Stimulated activated CD8-positive, alpha-beta memory T cell treated with anti-CD3 and anti-CD28 coated beads, Interleukin-12 subunit alpha, Interleukin-12 subunit beta, amount 100 ng/mL, for 1 hour (primary cell): Measurements from ENCODE around the gene CCL2.

Experiments
- DNase-seq: peaks from one replicate; pipeline ENCODE4 v3.0.0-alpha.2; 2020; ENCODE audit warnings: low read depth

CCL2 gene

GRCh38 chr17:34265711-34266110 is 10.6 kb downstream of the CCL2 start:
- no peak for DNase-seq

- DNase-seq = no peak
Measured at GRCh38 chr17:34269969-34270368, 14.9 kb downstream of the CCL2 start, which contains the start of gene CCL7. TSS of gene CCL7 (plus strand) at chr17:34270221. CDS start at chr17:34270291, 70 bp downstream.

DNA sequence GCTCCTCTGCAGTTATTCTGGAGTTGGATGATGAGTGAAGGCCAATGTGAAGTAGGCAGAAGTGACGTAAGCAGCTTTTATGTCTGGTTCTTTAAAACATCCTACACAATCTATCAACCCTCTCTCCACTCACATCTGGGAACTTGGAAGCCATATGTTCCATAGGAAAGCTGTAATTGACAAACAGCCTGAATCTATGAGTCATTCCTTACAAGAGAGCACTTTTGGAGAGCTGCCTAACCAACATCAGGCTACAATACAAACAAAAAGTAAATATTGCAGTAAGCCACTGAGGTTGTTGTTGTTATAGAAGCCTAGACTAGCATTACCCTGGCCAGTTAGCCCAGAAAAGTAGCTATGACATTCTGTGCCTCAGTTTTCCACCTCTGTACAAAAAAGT is 20.8 kb downstream of the CCL2 start:
- DNase-seq = no peak

- no peak for DNase-seq
Measured at GRCh38 chr17:34276826-34277225, 21.7 kb downstream of the CCL2 start.

DNA sequence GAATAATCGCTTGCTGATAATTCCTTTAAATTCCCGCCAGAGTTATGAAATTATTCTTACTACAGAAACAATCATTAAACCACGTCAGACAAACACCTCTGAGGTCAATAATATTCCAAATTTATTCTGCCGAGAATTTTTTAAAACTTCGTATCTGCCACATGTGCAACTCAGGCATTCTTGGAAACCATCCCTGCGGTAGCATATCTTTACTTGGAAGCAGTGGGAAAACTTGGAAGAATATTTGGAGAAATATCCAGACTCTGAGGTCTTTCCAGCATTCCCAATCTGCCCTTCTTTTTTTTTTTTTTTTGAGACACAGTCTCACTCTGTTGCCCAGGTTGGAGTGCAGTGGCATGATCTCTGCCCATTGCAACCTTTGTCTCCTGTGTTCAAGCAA is 28.5 kb downstream of the CCL2 start:
- DNase-seq = no peak

- no peak for DNase-seq
Measured at GRCh38 chr17:34285286-34285792, 30.3 kb downstream of the CCL2 start, which contains the start of gene CCL11. TSS of gene CCL11 (plus strand) at chr17:34285742. CDS start at chr17:34285809, 67 bp downstream.

- DNase-seq = no peak
Measured at GRCh38 chr17:34287875-34288274, 32.8 kb downstream of the CCL2 start.

DNA sequence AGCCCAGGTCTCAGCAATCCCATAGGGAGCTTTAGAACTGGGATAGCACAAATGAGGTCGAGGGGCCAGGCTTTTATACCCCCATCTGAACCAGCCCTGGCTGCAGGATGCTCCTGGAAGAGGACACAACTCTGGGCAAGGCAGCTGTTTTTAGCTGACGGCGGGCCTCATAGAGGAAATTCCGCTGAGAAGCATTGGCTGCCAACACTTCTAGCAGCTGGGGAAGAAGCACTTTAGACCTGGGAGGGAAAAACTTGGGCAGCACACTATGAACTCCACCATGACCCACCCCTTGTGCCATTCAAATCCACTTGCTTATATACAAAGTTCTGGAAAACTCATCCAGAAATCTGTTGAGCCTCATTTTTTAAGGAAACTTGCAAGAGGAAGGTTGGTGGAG is 35.5 kb downstream of the CCL2 start:
- DNase-seq = no peak

- no peak for DNase-seq
Measured at GRCh38 chr17:34291721-34292348, 36.8 kb downstream of the CCL2 start.

DNA sequence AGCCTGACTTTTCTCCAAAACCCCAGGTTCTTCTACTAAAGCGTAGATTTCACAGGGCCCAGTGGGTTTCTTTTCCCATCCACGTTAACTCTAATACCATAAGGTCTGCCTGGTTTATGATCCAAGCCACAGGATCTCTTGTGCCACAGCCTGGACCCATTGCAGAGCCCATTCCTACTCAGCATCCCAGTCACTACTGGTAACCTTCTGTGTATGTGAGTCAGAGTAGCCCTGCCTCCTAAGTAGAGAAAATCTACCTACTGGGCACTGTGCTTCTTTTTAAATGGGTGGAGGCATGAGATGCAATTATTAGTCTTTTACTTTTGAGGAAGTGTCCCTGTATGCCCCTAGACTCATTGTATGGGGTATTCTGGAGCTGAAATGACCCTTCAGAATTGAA is 43.9 kb downstream of the CCL2 start:
- DNase-seq = no peak

- no peak for DNase-seq
Measured at GRCh38 chr17:34299956-34300577, 45.0 kb downstream of the CCL2 start.

DNA sequence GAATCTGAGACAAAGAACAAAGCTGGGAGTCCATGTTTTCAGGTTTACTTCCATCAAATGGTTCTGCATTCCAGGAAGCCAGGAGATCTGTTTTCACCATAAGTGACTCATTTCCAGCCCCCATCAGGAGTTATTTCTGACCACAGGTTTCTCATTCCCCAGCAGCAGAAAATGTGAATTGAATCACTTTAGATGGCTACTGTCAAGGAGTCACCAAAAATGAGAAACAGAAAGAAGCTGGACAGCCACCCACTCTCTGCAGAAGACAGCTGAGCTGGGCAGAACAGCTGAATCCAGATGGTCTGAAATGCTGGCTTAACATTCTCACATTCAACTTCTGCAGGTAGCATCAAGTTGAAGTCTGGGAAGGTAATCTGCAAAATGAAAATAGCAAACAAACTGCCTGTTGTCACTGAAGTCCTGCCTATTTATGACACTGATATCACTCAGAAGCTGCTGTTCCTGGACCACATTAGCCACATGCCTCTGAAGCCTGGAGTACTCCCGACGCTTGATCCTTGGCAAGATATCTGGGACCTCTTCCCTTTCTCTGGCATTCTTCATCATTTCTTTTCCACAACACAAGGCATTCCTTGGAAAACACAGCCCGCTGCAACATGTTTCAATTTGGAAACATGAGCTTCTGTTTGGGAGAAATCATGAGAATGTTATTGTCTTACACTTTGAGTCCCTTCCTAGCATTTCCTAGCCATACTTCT is 45.7 kb downstream of the CCL2 start:
- no peak for DNase-seq

GRCh38 chr17:34301986-34302385 is 46.9 kb downstream of the CCL2 start:
- no peak for DNase-seq

- no peak for DNase-seq
Measured at GRCh38 chr17:34302636-34303035, 47.6 kb downstream of the CCL2 start.

- no peak for DNase-seq
Measured at GRCh38 chr17:34303606-34304005, 48.5 kb downstream of the CCL2 start.

GRCh38 chr17:34305061-34305460 is 50.0 kb downstream of the CCL2 start:
- no peak for DNase-seq

- no peak for DNase-seq
Measured at GRCh38 chr17:34305606-34306005, 50.5 kb downstream of the CCL2 start.

DNA sequence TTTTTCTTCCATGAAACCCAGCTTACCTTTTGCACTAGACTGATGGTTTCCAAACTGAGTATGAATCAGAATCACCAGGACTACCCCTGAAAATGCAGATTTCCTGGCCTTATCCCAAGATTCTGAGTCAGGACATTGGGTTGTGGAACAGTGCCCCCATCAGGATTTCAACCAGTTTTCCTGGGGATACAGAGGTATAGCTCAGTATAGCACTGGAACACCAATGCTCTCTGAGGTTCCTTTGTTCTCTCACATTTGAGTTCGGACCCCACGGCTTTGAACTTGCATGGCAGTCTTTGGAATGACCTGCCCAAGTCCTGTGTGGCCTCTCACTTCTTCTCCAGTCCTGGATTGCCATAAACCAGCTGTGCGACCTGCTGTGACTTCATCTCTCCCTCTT is 51.4 kb downstream of the CCL2 start:
- no peak for DNase-seq
